ENCODE results near the gene ZNF343.
"Not testable (repeated sequence)": the region's sequence is repeated elsewhere in the genome, so short reads cannot be mapped to it uniquely, and the experiment has no call there.

Gene ZNF343

DNA sequence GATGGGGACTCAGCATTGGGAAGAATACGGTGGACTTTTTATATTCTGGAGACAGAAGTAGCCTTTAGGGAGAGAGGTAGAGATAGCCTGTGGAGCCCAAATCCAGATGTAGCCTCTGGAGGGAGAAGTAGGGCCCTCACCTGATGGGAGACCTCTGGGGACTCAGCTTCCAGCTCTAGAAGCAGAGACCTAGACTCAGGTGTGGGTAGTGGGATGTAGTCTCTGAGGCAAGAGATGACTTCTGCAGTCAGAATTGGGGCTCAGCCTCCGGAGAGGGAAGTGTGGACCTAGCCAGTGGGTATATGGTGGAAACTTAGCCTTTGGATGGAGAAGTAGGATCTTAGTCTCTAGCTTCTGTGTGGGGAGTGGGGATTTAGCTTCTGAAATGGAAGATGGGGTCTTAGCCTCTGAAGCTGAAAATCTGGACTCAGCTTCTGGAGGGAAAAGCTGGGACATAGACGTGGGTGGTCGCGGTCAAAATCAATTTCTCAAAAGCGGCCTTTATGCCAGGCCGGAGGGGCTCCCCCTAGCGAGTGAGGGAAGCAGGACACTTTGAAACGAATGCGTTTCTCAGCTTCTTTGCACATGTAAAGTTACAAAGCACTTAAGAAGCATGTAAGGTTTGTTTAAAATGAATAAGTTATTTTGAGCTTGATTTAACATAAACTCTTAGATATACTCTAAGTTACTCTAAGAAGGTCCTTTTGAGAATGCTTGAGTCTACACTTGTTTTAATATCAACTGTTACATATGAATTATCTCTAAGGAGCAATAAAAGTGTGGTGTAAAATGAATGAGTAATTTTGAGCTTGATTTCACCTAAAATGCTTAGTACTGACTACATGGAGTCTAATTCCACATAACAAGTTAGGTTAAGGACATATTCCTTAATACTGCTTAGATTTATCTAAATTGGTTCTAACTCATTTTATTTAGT, 12.9 kb upstream of the ZNF343 start:
- DNase-seq (ENCODE audit: low read depth), result peak; percentile 46

DNA sequence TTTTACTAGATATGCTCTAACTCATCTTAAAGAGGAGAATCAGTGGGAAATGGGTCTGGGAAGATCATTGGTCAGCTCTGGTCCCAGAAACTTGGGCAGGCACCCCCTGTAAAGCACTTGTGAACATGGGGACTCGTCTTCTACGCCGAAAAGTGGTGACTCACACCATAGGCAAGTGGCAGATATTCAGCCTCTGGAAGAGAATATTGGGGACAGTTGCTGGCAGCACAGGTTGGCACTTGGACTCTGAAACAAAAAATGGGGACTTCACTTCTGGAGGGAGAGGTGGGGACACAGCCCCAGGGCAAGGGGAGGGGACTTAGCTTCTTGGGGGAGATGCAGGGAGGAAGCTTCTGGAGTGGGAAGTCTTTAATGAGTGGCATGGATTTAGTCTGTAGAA, 11.9 kb upstream of the ZNF343 start:
- DNase-seq (ENCODE audit: low read depth), result no peak

DNA sequence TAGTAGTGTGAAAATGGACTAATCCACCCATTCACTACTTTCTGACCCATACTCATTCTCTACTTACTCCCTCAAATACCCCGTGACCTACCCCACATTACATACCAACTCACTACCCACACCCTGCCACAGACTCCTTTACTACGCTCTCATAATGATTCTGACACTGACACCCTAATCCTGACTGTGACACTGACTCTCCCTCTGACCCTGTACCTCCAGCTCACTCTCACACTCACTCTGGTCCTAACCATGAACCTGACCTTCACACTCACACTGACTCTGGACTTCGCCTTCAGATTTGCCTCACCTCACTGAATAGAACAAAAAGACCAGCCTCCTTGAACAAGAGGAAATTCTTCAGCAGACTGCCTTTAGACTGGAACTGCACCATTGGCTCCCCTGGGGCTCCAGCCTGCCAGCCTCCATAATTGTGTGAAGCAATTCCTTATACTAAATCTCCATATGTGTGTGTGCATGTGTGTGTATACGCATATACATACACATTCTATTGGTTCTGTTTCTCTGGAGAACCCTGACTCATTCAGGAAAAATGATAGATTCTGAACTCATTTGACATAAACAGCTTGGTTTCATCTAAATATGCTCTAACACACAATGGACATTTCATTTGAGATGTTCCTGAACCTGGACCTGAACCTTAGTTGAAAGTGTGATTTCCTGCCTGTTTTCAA, 10.5 kb upstream of the ZNF343 start:
- DNase-seq (ENCODE audit: low read depth), result peak; percentile 75

DNA sequence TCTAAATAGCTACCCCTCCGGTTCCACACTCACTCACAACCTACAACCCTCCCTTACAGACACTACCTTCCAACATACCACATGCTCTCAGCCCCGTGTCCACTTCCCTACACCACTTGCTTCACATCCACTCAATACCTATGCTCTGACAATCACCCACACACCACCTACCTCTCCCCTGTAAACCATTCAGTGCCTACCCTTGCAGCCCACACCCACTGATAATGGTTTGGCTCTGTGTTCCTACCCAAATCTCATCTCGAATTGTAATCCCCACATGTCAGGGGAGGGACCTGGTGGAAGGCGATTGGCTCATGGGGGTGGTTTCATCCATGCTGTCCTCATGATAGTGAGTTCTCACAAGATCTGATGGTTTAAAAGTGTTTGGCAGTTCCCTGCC, 9.8 kb upstream of the ZNF343 start:
- no peak for DNase-seq (ENCODE audit: low read depth)

DNA sequence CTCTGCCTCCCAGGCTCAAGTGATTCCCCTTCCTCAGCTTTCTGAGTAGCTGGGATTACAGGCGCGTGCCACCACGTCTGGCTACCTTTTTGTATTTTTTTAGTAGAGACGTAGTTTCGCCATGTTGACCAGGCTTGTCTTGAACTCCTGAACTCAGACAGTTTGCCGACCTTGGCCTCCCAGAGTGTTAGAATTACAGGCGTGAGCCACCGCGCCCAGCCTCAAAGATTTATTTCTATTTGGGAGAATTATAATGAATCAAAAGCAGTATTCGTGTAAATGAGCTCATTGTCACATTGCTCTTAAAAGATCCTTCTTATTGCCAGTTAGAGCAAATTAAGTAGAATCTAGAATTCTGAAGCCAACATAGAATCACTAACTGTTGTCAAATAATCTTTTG, 9.4 kb upstream of the ZNF343 start:
- DNase-seq (ENCODE audit: low read depth), result no peak

DNA sequence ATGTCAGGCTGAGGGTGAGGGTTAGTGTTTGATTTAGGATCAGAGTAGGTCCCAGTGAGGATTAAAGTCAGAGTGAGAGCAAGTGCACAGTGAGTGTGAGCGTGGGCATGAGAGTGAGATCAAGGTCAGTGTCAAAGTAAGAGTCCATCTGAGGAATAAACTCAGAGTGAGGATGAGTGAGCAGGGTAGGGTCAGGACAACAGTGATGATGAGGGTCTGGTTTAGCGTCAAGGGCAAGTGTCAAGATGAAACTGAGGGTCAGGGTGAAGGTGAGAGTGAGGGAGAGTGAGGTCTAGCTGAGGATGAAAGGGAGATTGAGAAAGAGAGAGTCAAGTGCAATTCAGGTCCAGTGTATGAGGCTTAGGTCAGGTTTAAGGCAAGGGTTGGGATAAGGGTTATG, 7.7 kb upstream of the ZNF343 start:
- DNase-seq (ENCODE audit: low read depth), result no peak

DNA sequence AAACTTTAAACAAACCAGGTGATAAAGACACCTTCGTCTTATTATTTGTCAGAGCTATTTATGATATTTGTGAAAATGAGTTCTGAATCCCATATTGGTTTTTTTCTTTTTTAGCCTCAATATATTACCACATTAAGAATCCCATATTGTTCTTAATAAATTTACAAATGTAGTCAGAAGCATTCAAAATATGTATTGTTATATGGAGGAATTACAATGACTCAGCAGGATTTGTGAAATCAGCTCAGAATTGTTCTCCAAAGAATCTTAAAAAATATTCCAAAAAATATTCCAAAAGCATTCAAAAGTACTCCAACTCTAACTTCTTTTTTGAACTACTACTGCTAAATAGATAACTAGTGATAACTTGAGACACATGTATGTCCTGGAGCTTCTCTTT, 6.5 kb upstream of the ZNF343 start:
- peak; percentile 26 for DNase-seq (ENCODE audit: low read depth)

DNA sequence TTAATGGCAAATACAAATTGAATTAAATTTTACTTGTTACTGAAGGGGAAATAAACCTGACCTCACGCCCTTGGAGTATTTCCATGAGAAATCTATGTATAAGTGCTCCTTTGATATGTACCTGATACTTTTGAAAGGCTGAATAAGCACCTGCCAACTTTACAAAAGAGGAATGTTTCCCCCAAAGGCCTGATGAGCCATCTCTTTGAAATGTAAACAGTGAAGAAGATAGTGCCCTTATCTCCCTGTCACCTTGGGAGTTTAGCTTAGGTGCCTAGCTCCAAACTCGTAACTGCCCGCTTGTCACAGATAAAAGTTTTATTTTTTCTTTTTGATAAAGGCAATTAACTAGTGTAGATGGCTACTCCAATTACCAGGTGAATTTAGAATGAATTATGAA, 1.1 kb upstream of the ZNF343 start:
- no peak for DNase-seq (ENCODE audit: low read depth)

DNA sequence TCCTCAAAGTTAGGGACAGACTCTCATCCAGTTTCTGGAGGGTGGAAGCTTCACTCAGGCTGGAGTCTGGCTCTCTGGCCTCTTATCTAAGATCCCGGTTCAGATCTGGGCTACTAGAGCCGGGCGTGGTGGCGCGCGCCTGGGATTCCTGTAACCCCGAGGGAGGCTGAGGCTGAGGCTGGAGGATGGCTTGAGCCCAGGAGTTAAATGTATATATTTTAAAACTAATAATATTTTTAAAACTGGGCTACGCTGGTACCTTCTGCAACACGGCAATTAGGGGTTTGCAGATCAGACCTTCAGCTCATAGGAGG, 710 bp upstream of the ZNF343 start:
- DNase-seq (ENCODE audit: low read depth), result no peak

DNA sequence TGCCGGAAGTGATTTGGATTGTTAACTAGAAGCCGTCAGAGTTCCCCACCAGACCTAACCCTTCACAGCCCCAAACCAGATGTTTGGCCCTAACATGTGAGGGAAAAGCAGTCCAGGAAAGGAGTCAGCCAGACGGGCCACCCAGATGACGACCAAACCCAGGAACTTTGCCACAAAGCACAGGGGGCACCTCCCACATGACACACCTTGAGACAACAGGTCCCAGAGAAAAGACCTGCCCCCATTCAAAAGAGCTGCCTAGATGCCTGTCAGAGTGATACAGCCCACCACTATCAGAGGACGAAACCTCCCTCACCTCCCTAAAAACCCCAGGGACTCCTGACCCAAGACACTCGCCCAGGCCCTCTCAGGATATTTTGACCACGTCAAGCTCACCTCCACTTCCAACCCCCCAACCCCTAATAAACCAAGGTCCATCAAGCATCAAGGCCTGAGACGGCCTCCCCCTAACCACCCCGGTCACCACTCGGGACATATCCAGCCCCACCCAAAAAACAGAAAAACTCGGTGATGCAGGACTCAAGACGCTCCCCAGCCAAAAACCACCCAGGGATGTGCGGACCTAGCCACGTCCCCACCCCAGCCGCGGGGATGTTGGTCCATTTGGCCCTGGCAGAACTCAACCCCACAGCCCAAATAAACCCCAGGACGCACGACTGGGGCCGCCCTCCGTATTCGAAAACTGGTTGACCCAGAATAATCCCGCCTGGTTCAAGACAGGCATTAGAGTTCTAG, 662 bp downstream of the ZNF343 start:
- DNase-seq (ENCODE audit: low read depth), result peak; percentile 16

DNA sequence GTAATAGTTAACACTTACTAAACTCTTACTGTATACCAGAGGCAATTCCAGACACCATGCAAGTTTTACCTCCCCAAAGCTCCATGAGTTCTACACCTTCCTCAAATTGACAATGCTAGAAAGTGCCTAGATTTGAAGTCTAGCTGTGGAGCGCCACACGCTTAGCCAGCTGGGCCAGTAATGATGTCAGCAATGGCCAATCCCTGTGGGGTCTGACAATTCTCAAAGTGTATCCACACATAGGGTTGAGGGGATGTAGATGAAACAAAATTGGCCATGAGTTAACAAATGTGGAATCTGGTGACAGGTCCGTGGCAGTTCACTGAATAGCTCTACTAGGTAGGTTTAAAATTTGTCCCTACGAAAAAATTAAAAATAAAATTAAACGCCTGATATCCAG, 1.3 kb downstream of the ZNF343 start:
- DNase-seq (ENCODE audit: low read depth), result no peak

DNA sequence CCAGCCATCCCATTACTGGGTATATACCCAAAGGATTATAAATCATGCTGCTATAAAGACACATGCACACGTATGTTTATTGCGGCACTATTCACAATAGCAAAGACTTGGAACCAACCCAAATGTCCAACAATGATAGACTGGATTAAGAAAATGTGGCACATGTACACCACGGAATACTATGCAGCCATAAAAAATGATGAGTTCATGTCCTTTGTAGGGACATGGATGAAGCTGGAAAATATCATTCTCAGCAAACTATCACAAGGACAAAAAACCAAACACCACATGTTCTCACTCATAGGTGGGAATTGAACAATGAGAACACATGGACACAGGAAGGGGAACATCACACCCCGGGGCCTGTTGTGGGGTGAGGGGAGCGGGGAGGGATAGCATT, 2.3 kb downstream of the ZNF343 start:
- not testable (repeated sequence) for DNase-seq (ENCODE audit: low read depth)

DNA sequence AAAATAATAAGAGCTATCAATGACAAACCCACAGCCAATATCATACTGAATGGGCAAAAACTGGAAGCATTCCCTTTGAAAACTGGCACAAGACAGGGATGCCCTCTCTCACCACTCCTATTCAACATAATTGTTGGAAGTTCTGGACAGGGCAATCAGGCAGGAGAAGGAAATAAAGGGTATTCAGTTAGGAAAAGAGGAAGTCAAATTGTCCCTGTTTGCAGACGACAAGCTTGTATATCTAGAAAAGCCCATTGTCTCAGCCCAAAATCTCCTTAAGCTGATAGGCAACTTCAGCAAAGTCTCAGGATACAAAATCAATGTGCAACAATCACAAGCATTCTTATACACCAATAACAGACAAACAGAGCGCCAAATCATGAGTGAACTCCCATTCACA, 3.9 kb downstream of the ZNF343 start:
- not testable (repeated sequence) for DNase-seq (ENCODE audit: low read depth)

DNA sequence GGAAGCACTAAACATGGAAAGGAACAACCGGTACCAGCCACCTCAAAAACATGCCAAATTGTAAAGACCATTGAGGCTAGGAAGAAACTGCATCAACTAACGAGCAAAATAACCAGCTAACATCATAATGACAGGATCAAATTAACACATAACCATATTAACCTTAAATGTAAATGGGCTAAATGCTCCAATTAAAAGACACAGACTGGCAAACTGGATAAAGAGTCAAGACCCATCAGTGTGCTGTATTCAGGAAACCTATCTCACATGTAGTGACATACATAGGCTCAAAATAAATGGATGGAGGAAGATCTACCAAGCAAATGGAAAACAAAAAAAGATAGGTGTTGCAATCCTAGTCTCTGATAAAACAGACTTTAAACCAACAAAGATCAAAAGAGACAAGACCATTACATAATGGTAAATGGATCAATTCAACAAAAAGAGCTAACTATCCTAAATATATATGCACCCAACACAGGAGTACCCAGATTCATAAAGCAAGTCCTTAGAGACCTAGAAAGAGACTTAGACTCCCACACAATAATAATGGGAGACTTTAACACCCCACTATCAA, 5.8 kb downstream of the ZNF343 start:
- DNase-seq (ENCODE audit: low read depth), result not testable (repeated sequence)

DNA sequence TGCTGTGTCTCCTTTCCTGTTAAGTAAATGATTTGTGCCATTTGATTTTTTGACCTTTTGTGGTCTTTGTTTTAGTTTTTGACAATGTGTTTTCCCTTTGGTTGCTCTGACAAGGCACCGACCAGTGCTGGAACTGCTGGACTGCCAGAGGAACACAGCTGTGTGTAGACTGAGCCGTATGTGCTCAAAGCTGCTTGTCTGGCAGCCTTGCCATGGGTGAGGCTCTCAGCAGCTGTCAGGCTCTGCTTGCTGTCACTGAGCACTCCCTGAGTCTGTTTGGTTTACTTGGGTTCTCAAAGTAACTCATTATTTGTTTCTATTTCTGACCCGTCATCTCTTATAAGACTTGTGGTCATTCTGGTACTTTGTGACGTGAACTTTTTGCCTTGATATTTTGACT, 23.1 kb downstream of the ZNF343 start:
- no peak for DNase-seq (ENCODE audit: low read depth)

DNA sequence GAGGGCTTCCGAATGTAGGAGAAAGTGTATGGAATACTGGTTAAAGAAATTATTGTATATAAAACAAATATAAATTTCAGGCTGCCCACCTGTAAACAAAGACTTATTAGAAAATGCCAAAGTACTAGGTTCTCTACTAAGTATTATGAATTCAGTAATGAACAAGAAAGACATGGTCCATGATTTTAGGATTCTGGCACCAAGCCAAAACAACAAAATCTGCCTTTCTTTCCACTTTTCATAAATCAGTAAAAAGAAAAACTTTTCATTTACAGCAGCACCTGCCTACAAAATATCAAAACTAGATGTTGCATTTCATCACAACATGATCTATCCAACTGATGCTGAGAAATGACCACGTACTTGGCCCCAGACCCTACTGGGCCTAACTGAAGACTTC, 23.6 kb downstream of the ZNF343 start:
- DNase-seq (ENCODE audit: low read depth), result no peak

DNA sequence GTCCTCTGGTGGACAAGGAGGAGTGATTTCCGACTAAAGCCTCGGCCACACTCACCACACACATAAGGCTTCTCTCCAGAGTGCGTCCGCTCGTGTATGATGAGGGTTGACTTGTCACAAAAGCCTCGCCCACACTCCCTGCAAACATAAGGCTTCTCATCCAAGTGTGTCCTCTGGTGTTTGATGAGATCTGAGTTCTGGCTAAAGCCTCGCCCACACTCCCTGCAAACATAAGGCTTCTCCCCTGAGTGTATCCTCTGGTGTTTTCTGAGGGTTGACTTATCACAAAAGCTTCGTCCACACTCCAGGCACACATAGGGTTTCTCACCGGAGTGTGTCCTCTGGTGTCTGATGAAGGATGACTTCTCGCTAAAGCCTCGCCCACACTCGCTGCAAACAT, 25.2 kb downstream of the ZNF343 start:
- DNase-seq (ENCODE audit: low read depth), result no peak

DNA sequence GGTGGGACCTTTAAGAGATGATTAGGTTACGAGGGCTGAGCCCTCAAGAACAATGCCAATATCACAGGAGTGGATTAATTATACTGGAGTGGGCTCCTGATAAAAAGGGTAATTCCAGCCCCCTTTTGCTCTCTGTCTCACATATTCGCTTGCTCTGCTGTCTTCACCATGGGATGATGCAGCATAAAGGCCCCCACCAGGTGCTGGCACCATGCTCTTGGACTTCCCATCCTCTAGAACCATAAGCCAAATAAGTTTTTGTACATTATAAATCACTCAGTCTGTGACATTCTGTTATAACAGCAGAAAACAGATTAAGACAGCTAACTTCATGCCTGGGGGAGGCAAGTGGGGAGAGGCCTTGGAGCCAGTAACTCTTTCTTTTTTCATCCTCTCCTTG, 28.3 kb downstream of the ZNF343 start:
- DNase-seq (ENCODE audit: low read depth), result no peak

DNA sequence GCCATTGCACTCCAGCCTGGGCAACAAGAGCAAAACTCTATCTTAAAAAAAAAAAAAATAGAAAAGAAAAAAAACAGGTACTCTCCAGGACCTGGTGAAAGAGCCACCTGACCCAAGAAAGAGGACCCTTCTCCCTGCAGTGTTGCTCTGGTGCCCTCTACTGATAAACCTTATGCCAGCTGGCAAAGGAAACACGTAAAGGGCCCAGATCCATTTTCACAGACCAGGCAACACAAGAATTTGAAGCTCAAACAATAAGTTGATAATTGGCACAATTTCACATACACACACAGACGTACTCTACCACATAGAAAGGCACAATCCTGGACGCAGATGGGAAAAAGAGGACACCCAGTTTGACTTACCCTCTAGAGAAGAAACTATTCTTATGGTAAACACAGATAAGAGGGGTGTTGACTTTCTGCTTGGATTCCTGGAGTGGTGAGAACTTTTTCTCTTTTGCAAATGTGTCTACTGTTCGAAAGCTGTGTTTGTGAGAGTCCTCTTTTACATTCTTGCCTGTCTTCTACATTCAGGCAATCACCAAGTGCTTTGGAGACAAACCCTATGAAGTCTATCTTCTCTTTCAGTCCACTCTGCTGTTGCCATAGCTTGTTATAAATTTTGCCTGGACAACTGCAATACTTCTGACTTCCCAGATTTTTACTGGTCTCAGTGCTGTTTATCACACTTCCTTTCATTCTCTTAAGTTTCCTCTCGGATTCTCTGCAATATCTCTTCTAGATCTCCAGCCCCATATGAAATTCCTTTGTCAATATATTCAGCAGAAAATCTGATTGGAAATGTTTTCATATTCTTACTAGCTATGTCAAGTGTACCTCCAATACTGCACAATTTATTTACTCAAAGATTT, 31.7 kb downstream of the ZNF343 start:
- no peak for DNase-seq (ENCODE audit: low read depth)

DNA sequence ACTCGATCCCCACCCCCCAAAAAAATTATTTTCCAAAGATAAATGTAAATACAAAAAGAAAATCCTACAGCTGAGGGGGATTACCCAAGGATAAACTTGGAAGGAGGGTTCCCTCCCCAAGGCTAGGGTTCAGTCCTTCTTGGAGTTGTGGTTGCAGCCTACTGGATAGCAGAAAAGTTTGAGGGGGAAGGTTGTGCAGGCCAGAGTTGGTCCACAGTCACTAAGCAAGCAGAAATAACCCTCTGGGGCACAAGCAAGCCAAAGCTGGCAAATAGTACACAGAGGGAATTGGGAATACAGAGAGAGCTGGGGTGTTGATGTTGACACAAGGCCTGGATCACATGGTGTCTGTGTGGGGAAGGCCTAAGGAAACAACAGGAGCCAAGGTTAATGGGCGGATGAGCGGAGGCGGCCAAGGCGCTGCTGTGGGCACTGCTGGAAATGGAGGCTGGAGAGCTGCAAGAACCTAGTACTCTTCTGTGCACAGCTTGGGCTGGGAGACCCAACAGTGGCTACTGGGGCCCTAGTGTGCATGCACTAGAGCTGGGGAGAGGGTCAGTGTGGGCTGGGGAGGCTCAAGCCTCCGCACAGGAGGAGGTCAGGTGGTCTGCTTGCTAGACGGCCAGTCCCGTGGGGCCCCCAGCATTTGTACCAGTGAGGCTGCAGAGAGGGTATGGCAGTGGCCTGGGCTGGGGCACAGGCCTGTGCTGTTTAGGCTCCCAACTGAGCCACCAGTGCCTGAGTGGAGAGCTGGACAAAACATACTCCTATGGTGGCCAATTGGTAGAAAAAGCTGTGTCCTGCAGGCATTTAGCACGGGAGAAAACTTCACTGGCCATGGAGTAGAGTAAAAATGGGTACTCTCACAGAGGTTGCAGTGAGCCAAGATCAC, 32.6 kb downstream of the ZNF343 start:
- no peak for DNase-seq (ENCODE audit: low read depth)

DNA sequence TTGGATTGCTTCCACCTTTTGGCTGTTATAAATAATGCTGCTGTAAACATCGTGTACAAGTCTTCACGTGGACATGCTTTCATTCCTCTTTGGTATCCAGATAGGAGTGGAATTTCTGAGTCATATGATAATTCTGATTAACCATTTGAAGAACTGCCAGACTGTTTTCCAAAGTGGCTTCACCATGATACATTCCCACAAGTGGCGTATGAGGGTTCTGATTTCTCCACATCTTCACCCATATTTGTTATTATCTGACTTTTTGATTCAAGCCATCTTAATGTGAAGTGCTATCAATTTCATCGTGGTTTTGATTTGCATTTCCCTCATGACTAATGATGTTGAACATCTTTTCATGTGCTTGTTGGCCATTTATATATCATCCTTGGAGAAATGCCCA, 35.2 kb downstream of the ZNF343 start:
- DNase-seq (ENCODE audit: low read depth), result peak; percentile 95
